GM23338 (cell line): Measurements from ENCODE around the gene DYNLT2. TPM values are rescaled to one million over a fixed set of nuclear protein-coding genes. Genes with fewer than 3 reads are reported as not detected.

Source experiments
- ATAC-seq: fragments of 200-7000 bp; cut with Tn5 transposase; 3 replicates; pipeline ENCODE4 v1.9.1; 2020
- DNase-seq: peaks from one replicate; pipeline ENCODE4 v3.0.0-alpha.2; 2015; ENCODE audit warnings: low spot score
- H2AFZ ChIP-seq: fragments of 200-600 bp; sonication (generic); 2 replicates; pipeline ENCODE4 v1.8.0; 2016; ENCODE audit warnings: antibody characterized with exemption, mild to moderate bottlenecking, moderate library complexity
- H3F3A ChIP-seq: fragments of 200-600 bp; sonication (generic); replicated peaks from 2 replicates; pipeline ENCODE4 v1.8.0; 2017; ENCODE audit warnings: antibody characterized with exemption, mixed run types, low read depth
- H3K27ac ChIP-seq: fragments of 200-600 bp; sonication (generic); 2 replicates; pipeline ENCODE4 v1.6.1; 2016; ENCODE audit warnings: low read depth
- H3K27me3 ChIP-seq: fragments of 200-600 bp; sonication (generic); 2 replicates; pipeline ENCODE4 v1.8.0; 2016; ENCODE audit warnings: mild to moderate bottlenecking, mixed run types, moderate library complexity; ENCODE audit not compliant: insufficient read depth
- H3K36me3 ChIP-seq: fragments of 200-600 bp; sonication (generic); 2 replicates; pipeline ENCODE4 v1.8.0; 2016; ENCODE audit warnings: mild to moderate bottlenecking; ENCODE audit not compliant: insufficient read depth
- H3K4me1 ChIP-seq: fragments of 200-600 bp; sonication (generic); 2 replicates; pipeline ENCODE4 v1.8.0; 2016; ENCODE audit warnings: mild to moderate bottlenecking, moderate library complexity; ENCODE audit not compliant: insufficient read depth
- H3K4me2 ChIP-seq: fragments of 200-600 bp; sonication (generic); 2 replicates; pipeline ENCODE4 v1.7.1; 2017; ENCODE audit warnings: mixed run types
- H3K4me3 ChIP-seq: fragments of 200-600 bp; sonication (generic); 2 replicates; pipeline ENCODE4 v1.6.1; 2016; ENCODE audit warnings: mixed run types
- H3K79me2 ChIP-seq: fragments of 200-600 bp; sonication (generic); replicated peaks from 2 replicates; pipeline ENCODE4 v1.8.0; 2017; ENCODE audit warnings: mild to moderate bottlenecking; ENCODE audit not compliant: insufficient read depth
- H3K9me2 ChIP-seq: fragments of 200-600 bp; sonication (generic); 2 replicates; pipeline ENCODE4 v1.8.0; 2017; ENCODE audit not compliant: insufficient read depth
- H4K20me1 ChIP-seq: fragments of 200-600 bp; sonication (generic); replicated peaks from 2 replicates; pipeline ENCODE4 v1.8.0; 2017; ENCODE audit warnings: mild to moderate bottlenecking; ENCODE audit not compliant: insufficient read depth
- H3K27ac Mint-ChIP-seq: 2 replicates; pipeline ENCODE4 v1.8.0; 2020; ENCODE audit warnings: inconsistent platforms, mild to moderate bottlenecking, moderate library complexity, mixed read lengths
- H3K27me3 Mint-ChIP-seq: 3 replicates; pipeline ENCODE4 v1.8.0; 2022; ENCODE audit warnings: low read depth, mild to moderate bottlenecking, moderate library complexity, mixed read lengths, inconsistent platforms; ENCODE audit not compliant: insufficient read depth, poor library complexity
- H3K36me3 Mint-ChIP-seq: 3 replicates; pipeline ENCODE4 v1.8.0; 2021; ENCODE audit warnings: low read depth, mild to moderate bottlenecking, inconsistent platforms, moderate library complexity, mixed read lengths
- H3K4me1 Mint-ChIP-seq: 3 replicates; pipeline ENCODE4 v1.8.0; 2020; ENCODE audit warnings: mild to moderate bottlenecking, inconsistent platforms, mixed read lengths
- H3K4me3 Mint-ChIP-seq: 3 replicates; pipeline ENCODE4 v1.8.0; 2021; ENCODE audit warnings: moderate library complexity, mild to moderate bottlenecking, inconsistent platforms, mixed read lengths
- H3K9me3 Mint-ChIP-seq: 3 replicates; pipeline ENCODE4 v1.8.0; 2020; ENCODE audit warnings: moderate library complexity, mild to moderate bottlenecking, inconsistent platforms, mixed read lengths
- CREB1 ChIP-seq: fragments of 250-450 bp; sonication (Bioruptor Pico); IDR thresholded peaks from 2 replicates; pipeline ENCODE4 v1.5.0; 2020; ENCODE audit warnings: low read depth, mild to moderate bottlenecking, moderate library complexity
- CTCF ChIP-seq, 2 experiments: fragments of 200-600 bp in 1 of 2; sonication (generic) in 1 of 2; conservative IDR thresholded peaks; 2 replicates each; pipeline versions ENCODE4 v1.5.1 to v1.6.1; 2016 to 2017; ENCODE audit warnings: antibody characterized with exemption in 2 of 2, low read depth in 2 of 2, mild to moderate bottlenecking in 2 of 2, moderate library complexity in 1 of 2
- EZH2 ChIP-seq: fragments of 200-600 bp; sonication (generic); IDR thresholded peaks from one replicate; pipeline ENCODE4 v1.8.0; 2017; ENCODE audit warnings: antibody characterized with exemption, mild to moderate bottlenecking, low read depth; ENCODE audit not compliant: unreplicated experiment
- EZH2phosphoT487 ChIP-seq: fragments of 200-600 bp; sonication (generic); IDR thresholded peaks from one replicate; pipeline ENCODE4 v1.8.1; 2018; ENCODE audit warnings: antibody characterized with exemption; ENCODE audit not compliant: unreplicated experiment
- JUNB ChIP-seq: IDR thresholded peaks from one replicate; pipeline ENCODE4 v1.6.1; 2016; ENCODE audit warnings: antibody characterized with exemption; ENCODE audit not compliant: unreplicated experiment
- NANOG ChIP-seq: IDR thresholded peaks from 2 replicates; pipeline ENCODE4 v1.6.1; 2016; ENCODE audit warnings: antibody characterized with exemption, borderline replicate concordance
- POLR2AphosphoS5 ChIP-seq: IDR thresholded peaks from 2 replicates; pipeline ENCODE4 v1.6.1; 2016; ENCODE audit warnings: antibody characterized with exemption, low read depth
- REST ChIP-seq: IDR thresholded peaks from one replicate; pipeline ENCODE4 v1.6.1; 2018; ENCODE audit warnings: antibody characterized with exemption; ENCODE audit not compliant: unreplicated experiment
- STAT1 ChIP-seq: IDR thresholded peaks from one replicate; pipeline ENCODE4 v1.6.1; 2016; ENCODE audit warnings: antibody characterized with exemption; ENCODE audit not compliant: unreplicated experiment
- ZNF114 ChIP-seq: fragments of 250-450 bp; sonication (Bioruptor Pico); IDR thresholded peaks from 2 replicates; pipeline ENCODE4 v1.5.0; 2020; ENCODE audit warnings: mild to moderate bottlenecking, moderate library complexity
- ZNF331 ChIP-seq: fragments of 250-450 bp; sonication (Bioruptor Pico); IDR thresholded peaks from 2 replicates; pipeline ENCODE4 v1.5.0; 2020; ENCODE audit warnings: low read depth, mild to moderate bottlenecking, moderate library complexity
- ZNF462 ChIP-seq: fragments of 250-450 bp; sonication (Bioruptor Pico); IDR thresholded peaks from 2 replicates; pipeline ENCODE4 v1.5.0; 2020; ENCODE audit warnings: mild to moderate bottlenecking, moderate library complexity
- polyA plus RNA-seq: library from polyadenylated mRNA; unstranded; fragments of >200 nt; fragmentation: Nextera tagmentation; extraction: Ambion mirVana; gene quantifications from 2 replicates; pipeline ENCODE4 v1.2.1, GENCODE V29; 2016
- total RNA-seq: library from RNA; depleted of rRNA; stranded (reverse); fragments of >200 nt; shearing (Covaris generic); gene quantifications from 2 replicates; pipeline ENCODE4 v1.2.3, GENCODE V29; 2014

Gene DYNLT2
- total and polyA plus RNA-seq, 2 experiments from 2014 or later, result 2.8 to 4.4 TPM

- H3K36me3 Mint-ChIP-seq, result peaks cover 24% of the 10 kb centered on the region
Measured at GRCh38 chr6:169763308-169763707, 11.9 kb upstream of the DYNLT2 start.

More at GRCh38 chr6:169763308-169763707, 11.9 kb upstream of the DYNLT2 start:
- Mint-ChIP-seq H3K27ac (no peak overlapping the region), H3K4me1 (no peaks in the 10 kb centered on the region), H3K4me3 (no peak overlapping the region), H3K27me3 (peaks cover 9% of the 10 kb centered on the region), H3K9me3 (no peaks in the 10 kb centered on the region)
- DNase-seq (no peak), ATAC-seq (no peak)
- H3K4me3 ChIP-seq, result no peak overlapping the region
- no peak overlapping the region for H3K27ac ChIP-seq
- H4K20me1 ChIP-seq, result no peaks in the 10 kb centered on the region
- H3K4me1 ChIP-seq, result no peaks in the 10 kb centered on the region
- no peaks in the 10 kb centered on the region for H3K36me3 ChIP-seq
- no peaks in the 10 kb centered on the region for H3K27me3 ChIP-seq
- no peak overlapping the region for H2AFZ ChIP-seq
- no peak overlapping the region for H3K4me2 ChIP-seq
- no peaks in the 10 kb centered on the region for H3F3A ChIP-seq
- no peaks in the 10 kb centered on the region for H3K79me2 ChIP-seq
- H3K9me2 ChIP-seq, result no peaks in the 10 kb centered on the region
- TF ChIP-seq ZNF462 (CRISPR knock-in tag) (no peak), JUNB (no peak), POLR2AphosphoS5 (no peak), EZH2phosphoT487 (no peak), ZNF114 (no peak), REST (no peak), CREB1 (CRISPR knock-in tag) (no peak), NANOG (no peak), EZH2 (no peak), ZNF331 (CRISPR knock-in tag) (no peak), STAT1 (no peak), CTCF (conservative IDR thresholded peaks at IDR 0.05; ENCODE audit: low read depth in 2 of 2) (no peak)
